Thyroid gland (tissue), 4 donors: ENCODE data around the gene POLR1D.

Experiments used
- CTCF ChIP-seq, 6 experiments: fragments of 200-600 bp in 3 of 6; fragments of 450-650 bp in 3 of 6; sonication (generic) in 3 of 6; IDR thresholded peaks; one replicate each; pipeline ENCODE4 v1.5.1; 2016 to 2019; ENCODE audit warnings: antibody characterized with exemption in 6 of 6, mild to moderate bottlenecking in 2 of 6, inconsistent platforms in 1 of 6, moderate library complexity in 1 of 6
- POLR2A ChIP-seq, 2 donors: fragments of 450-650 bp; IDR thresholded peaks; one replicate each; pipeline ENCODE4 v1.6.1; 2017; ENCODE audit warnings: antibody characterized with exemption in 2 of 2, mild to moderate bottlenecking in 2 of 2, moderate library complexity in 1 of 2

GRCh38 chr13:27622881-27623280 is 1.2 kb downstream of the POLR1D start:
- TF ChIP-seq CTCF (IDR thresholded peaks at IDR 0.05) (no peak), POLR2A (IDR thresholded peaks at IDR 0.05) (no peak)
